ENCODE results near the gene CCR9.

The CCR9 gene

GRCh38 chr3:45947361-45947760, 61.0 kb downstream of the CCR9 start:
- DNase-seq (ENCODE audit: insufficient read length, low spot score): no peak
- FAIRE-seq: no peak
- TF ChIP-seq TAF1 (IDR thresholded peaks at IDR 0.05; ENCODE audit: low read depth, low read length) (no peak), POLR2A (IDR thresholded peaks at IDR 0.05; ENCODE audit: low read depth, low read length) (no peak), POU2F2 (IDR thresholded peaks at IDR 0.05; ENCODE audit: low read depth, low read length) (no peak), SPI1 (IDR thresholded peaks at IDR 0.05; ENCODE audit: low read depth, low read length) (no peak)

GRCh38 chr3:45948311-45948781, 62.0 kb downstream of the CCR9 start:
- no peak for FAIRE-seq
- no peak for TF ChIP-seq POLR2AphosphoS5 (IDR thresholded peaks at IDR 0.05; ENCODE audit: low read depth, low read length)
- TF ChIP-seq SPI1 (IDR thresholded peaks at IDR 0.05; ENCODE audit: low read depth, low read length): no peak
- no peak for TF ChIP-seq TAF1 (IDR thresholded peaks at IDR 0.05; ENCODE audit: low read depth, low read length)
- TF ChIP-seq PAX5 (IDR thresholded peaks at IDR 0.05; ENCODE audit: insufficient read depth, low read length, severe bottlenecking): no peak
- no peak for TF ChIP-seq POLR2A (IDR thresholded peaks at IDR 0.05; ENCODE audit: low read depth, low read length)
- no peak for TF ChIP-seq POU2F2 (IDR thresholded peaks at IDR 0.05; ENCODE audit: low read depth, low read length)
- DNase-seq (ENCODE audit: insufficient read length, low spot score): no peak

- FAIRE-seq (no peak), DNase-seq (ENCODE audit: insufficient read length, low spot score) (no peak)
- TF ChIP-seq PAX5 (IDR thresholded peaks at IDR 0.05; ENCODE audit: insufficient read depth, low read length, severe bottlenecking): no peak
- TF ChIP-seq POLR2AphosphoS5 (IDR thresholded peaks at IDR 0.05; ENCODE audit: low read depth, low read length): no peak
- no peak for TF ChIP-seq SPI1 (IDR thresholded peaks at IDR 0.05; ENCODE audit: low read depth, low read length)
Measured at GRCh38 chr3:45948881-45949280, 62.5 kb downstream of the CCR9 start.

GRCh38 chr3:45949432-45949831, 63.1 kb downstream of the CCR9 start:
- TF ChIP-seq SPI1 (IDR thresholded peaks at IDR 0.05; ENCODE audit: low read depth, low read length): no peak
- no peak for TF ChIP-seq TAF1 (IDR thresholded peaks at IDR 0.05; ENCODE audit: low read depth, low read length)
- TF ChIP-seq POU2F2 (IDR thresholded peaks at IDR 0.05; ENCODE audit: low read depth, low read length): no peak
- TF ChIP-seq POLR2A (IDR thresholded peaks at IDR 0.05; ENCODE audit: low read depth, low read length): no peak
- TF ChIP-seq POLR2AphosphoS5 (IDR thresholded peaks at IDR 0.05; ENCODE audit: low read depth, low read length): no peak
- TF ChIP-seq PAX5 (IDR thresholded peaks at IDR 0.05; ENCODE audit: insufficient read depth, low read length, severe bottlenecking): no peak
- no peak for FAIRE-seq
- DNase-seq (ENCODE audit: insufficient read length, low spot score): no peak

- DNase-seq (ENCODE audit: insufficient read length, low spot score): no peak
Measured at GRCh38 chr3:45950131-45950530, 63.8 kb downstream of the CCR9 start.

GRCh38 chr3:45950686-45951600, 64.6 kb downstream of the CCR9 start:
- FAIRE-seq (no peak), DNase-seq (ENCODE audit: insufficient read length, low spot score) (no peak)
- no peak for TF ChIP-seq PAX5 (IDR thresholded peaks at IDR 0.05; ENCODE audit: insufficient read depth, low read length, severe bottlenecking)
- no peak for TF ChIP-seq POLR2AphosphoS5 (IDR thresholded peaks at IDR 0.05; ENCODE audit: low read depth, low read length)
- no peak for TF ChIP-seq POLR2A (IDR thresholded peaks at IDR 0.05; ENCODE audit: low read depth, low read length)
- no peak for TF ChIP-seq SPI1 (IDR thresholded peaks at IDR 0.05; ENCODE audit: low read depth, low read length)
- TF ChIP-seq TAF1 (IDR thresholded peaks at IDR 0.05; ENCODE audit: low read depth, low read length): no peak

More at GRCh38 chr3:45950131-45950530, 63.8 kb downstream of the CCR9 start:
- TF ChIP-seq POU2F2 (IDR thresholded peaks at IDR 0.05; ENCODE audit: low read depth, low read length) (no peak), SPI1 (IDR thresholded peaks at IDR 0.05; ENCODE audit: low read depth, low read length) (no peak), PAX5 (IDR thresholded peaks at IDR 0.05; ENCODE audit: insufficient read depth, low read length, severe bottlenecking) (no peak)
- no peak for FAIRE-seq

- TF ChIP-seq POU2F2 (IDR thresholded peaks at IDR 0.05; ENCODE audit: low read depth, low read length): no peak
- TF ChIP-seq POLR2AphosphoS5 (IDR thresholded peaks at IDR 0.05; ENCODE audit: low read depth, low read length): no peak
- TF ChIP-seq SPI1 (IDR thresholded peaks at IDR 0.05; ENCODE audit: low read depth, low read length): no peak
- FAIRE-seq (no peak), DNase-seq (ENCODE audit: insufficient read length, low spot score) (no peak)
Measured at GRCh38 chr3:45951946-45952345, 65.6 kb downstream of the CCR9 start.

- no peak for FAIRE-seq
- no peak for TF ChIP-seq TAF1 (IDR thresholded peaks at IDR 0.05; ENCODE audit: low read depth, low read length)
- TF ChIP-seq POLR2AphosphoS5 (IDR thresholded peaks at IDR 0.05; ENCODE audit: low read depth, low read length): no peak
- no peak for TF ChIP-seq PAX5 (IDR thresholded peaks at IDR 0.05; ENCODE audit: insufficient read depth, low read length, severe bottlenecking)
- TF ChIP-seq POLR2A (IDR thresholded peaks at IDR 0.05; ENCODE audit: low read depth, low read length): no peak
- TF ChIP-seq SPI1 (IDR thresholded peaks at IDR 0.05; ENCODE audit: low read depth, low read length): no peak
- TF ChIP-seq POU2F2 (IDR thresholded peaks at IDR 0.05; ENCODE audit: low read depth, low read length): no peak
- no peak for DNase-seq (ENCODE audit: insufficient read length, low spot score)
Measured at GRCh38 chr3:45952456-45952855, 66.1 kb downstream of the CCR9 start.
